Choroid plexus epithelial cell (primary cell): ENCODE measurements around the gene RNF167.
A peak's percentile ranks its signal among the peaks of the same experiment; 100 is the strongest.
"Not testable (repeated sequence)": the region's sequence is repeated elsewhere in the genome, so short reads cannot be mapped to it uniquely, and the experiment has no call there.

Experiments used
- DNase-seq: peaks from one replicate; pipeline ENCODE4 v3.0.0-alpha.2; 2010; ENCODE audit warnings: low read depth
- H3K4me3 ChIP-seq: 2 replicates; pipeline ENCODE4 v1.5.1; 2011; ENCODE audit warnings: low read depth, mild to moderate bottlenecking, control low read depth, low read length, moderate library complexity
- CTCF ChIP-seq: conservative IDR thresholded peaks from 2 replicates; pipeline ENCODE4 v1.5.1; 2011; ENCODE audit warnings: low read depth, mild to moderate bottlenecking, control low read depth, inconsistent platforms, low read length, moderate library complexity

The RNF167 gene

GRCh38 chr17:4908301-4908700, 31.8 kb upstream of the RNF167 start:
- DNase-seq, result peak; percentile 31
- H3K4me3 ChIP-seq, result no peak overlapping the region
- TF ChIP-seq CTCF, result no peak

- TF ChIP-seq CTCF, result peak; percentile 86
- DNase-seq, result peak; percentile 98
- no peak overlapping the region for H3K4me3 ChIP-seq
Measured at GRCh38 chr17:4908711-4909496, 31.2 kb upstream of the RNF167 start.

GRCh38 chr17:4913994-4914393, 26.1 kb upstream of the RNF167 start:
- peak; percentile 27 for DNase-seq
- TF ChIP-seq CTCF, result no peak
- H3K4me3 ChIP-seq, result no peak overlapping the region

- DNase-seq, H3K4me3 ChIP-seq: not testable (repeated sequence)
Measured at GRCh38 chr17:4914551-4914950, 25.5 kb upstream of the RNF167 start.

GRCh38 chr17:4919511-4920047, 20.5 kb upstream of the RNF167 start:
- no peak overlapping the region for H3K4me3 ChIP-seq
- DNase-seq, result no peak
- TF ChIP-seq CTCF, result no peak

GRCh38 chr17:4920351-4921048, 19.6 kb upstream of the RNF167 start:
- H3K4me3 ChIP-seq, result no peak overlapping the region
- TF ChIP-seq CTCF, result no peak
- DNase-seq, result peak; percentile 52

GRCh38 chr17:4921320-4921719, 18.7 kb upstream of the RNF167 start:
- no peak overlapping the region for H3K4me3 ChIP-seq
- no peak for TF ChIP-seq CTCF
- no peak for DNase-seq

GRCh38 chr17:4926577-4927335, 13.3 kb upstream of the RNF167 start:
- not testable (repeated sequence) for DNase-seq, H3K4me3 ChIP-seq
